HEK293T (cell line): ENCODE data around the gene SLC66A2.

Experiments used
- BHLHE40 ChIP-seq: fragments of 450-650 bp; IDR thresholded peaks from 2 replicates; pipeline ENCODE4 v1.6.1; 2016; ENCODE audit warnings: mild to moderate bottlenecking, moderate library complexity, borderline replicate concordance
- ELF4 ChIP-seq: fragments of 450-650 bp; IDR thresholded peaks from 2 replicates; pipeline ENCODE4 v1.6.1; 2017; ENCODE audit warnings: antibody characterized with exemption
- FOXA1 ChIP-seq: fragments of 450-650 bp; IDR thresholded peaks from 2 replicates; pipeline ENCODE4 v1.6.1; 2016; ENCODE audit warnings: mild to moderate bottlenecking
- FOXK2 ChIP-seq: fragments of 450-650 bp; IDR thresholded peaks from 2 replicates; pipeline ENCODE4 v1.6.1; 2016; ENCODE audit warnings: mild to moderate bottlenecking
- FOXM1 ChIP-seq: fragments of 450-650 bp; IDR thresholded peaks from 2 replicates; pipeline ENCODE4 v1.6.1; 2017; ENCODE audit warnings: mild to moderate bottlenecking, borderline replicate concordance
- HDGF ChIP-seq: fragments of 450-650 bp; IDR thresholded peaks from 2 replicates; pipeline ENCODE4 v1.6.1; 2017; ENCODE audit warnings: antibody characterized with exemption, borderline replicate concordance
- L3MBTL2 ChIP-seq: fragments of 450-650 bp; conservative IDR thresholded peaks from 2 replicates; pipeline ENCODE4 v1.6.1; 2016; ENCODE audit warnings: mild to moderate bottlenecking
- LEF1 ChIP-seq: fragments of 450-650 bp; IDR thresholded peaks from 2 replicates; pipeline ENCODE4 v1.6.1; 2017; ENCODE audit warnings: mild to moderate bottlenecking, borderline replicate concordance
- NFRKB ChIP-seq: fragments of 450-650 bp; IDR thresholded peaks from 2 replicates; pipeline ENCODE4 v1.6.1; 2016; ENCODE audit warnings: mild to moderate bottlenecking, moderate library complexity
- SP1 ChIP-seq: fragments of 450-650 bp; IDR thresholded peaks from 2 replicates; pipeline ENCODE4 v1.6.1; 2017
- SUZ12 ChIP-seq: fragments of 450-650 bp; IDR thresholded peaks from 2 replicates; pipeline ENCODE4 v1.6.1; 2016; ENCODE audit warnings: mild to moderate bottlenecking
- ZNF384 ChIP-seq: fragments of 450-650 bp; IDR thresholded peaks from 2 replicates; pipeline ENCODE4 v1.6.1; 2016
- TF ChIP-seq, protein P1 (sequence below): fragments of 450-650 bp; IDR thresholded peaks from 2 replicates; pipeline ENCODE4 v1.6.1; 2016

DNA sequence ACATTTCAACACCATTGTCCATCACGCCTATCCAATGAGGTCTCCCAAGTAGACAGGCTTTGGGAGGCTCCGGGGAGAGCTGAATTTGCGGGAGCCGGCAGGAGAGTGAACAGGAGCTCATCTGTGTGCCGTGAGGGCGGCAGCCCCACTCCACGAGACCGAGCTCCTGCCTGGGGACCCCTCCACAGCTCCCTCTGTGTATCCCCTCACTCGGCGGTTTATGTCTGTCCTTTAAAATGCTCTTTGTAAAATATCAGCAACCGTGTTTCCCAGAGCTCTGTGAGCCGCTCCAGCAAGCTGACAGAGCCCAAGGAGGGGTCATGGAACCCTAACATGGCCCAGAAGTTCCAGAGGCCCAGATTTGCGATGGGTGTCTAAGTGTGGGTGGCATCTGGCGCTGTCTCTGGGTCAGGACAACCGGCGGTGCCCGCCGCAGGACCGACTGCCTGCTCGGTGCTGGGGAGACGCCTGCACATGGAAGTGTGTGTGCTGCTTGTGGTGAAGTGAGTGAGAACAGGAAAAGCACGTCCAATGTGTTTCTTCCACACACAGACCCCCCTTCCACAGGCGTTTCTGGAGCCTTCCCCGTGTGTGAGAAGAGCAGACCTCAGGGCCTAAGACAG, 34.8 kb downstream of the SLC66A2 start:
- TF ChIP-seq BHLHE40 (no peak), ZNF384 (no peak), LEF1 (no peak), SP1 (no peak), FOXA1 (no peak), HDGF (no peak), FOXK2 (no peak), ELF4 (no peak), NFRKB (no peak), SUZ12 (no peak), L3MBTL2 (no peak), FOXM1 (no peak)
- TF ChIP-seq, protein P1, sequence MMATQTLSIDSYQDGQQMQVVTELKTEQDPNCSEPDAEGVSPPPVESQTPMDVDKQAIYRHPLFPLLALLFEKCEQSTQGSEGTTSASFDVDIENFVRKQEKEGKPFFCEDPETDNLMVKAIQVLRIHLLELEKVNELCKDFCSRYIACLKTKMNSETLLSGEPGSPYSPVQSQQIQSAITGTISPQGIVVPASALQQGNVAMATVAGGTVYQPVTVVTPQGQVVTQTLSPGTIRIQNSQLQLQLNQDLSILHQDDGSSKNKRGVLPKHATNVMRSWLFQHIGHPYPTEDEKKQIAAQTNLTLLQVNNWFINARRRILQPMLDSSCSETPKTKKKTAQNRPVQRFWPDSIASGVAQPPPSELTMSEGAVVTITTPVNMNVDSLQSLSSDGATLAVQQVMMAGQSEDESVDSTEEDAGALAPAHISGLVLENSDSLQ = no peak
